GM19043 (cell line): Measurements from ENCODE around the gene RAPGEF6.
A peak's percentile ranks its signal among the peaks of the same experiment; 100 is the strongest.
"Not testable (repeated sequence)": the region's sequence is repeated elsewhere in the genome, so short reads cannot be mapped to it uniquely, and the experiment has no call there.

Source experiments
- ATAC-seq: cut with Tn5 transposase; IDR thresholded peaks from one replicate; pipeline ENCODE4 v1.9.1; 2021; ENCODE audit warnings: low read depth; ENCODE audit not compliant: unreplicated experiment

Gene RAPGEF6

DNA sequence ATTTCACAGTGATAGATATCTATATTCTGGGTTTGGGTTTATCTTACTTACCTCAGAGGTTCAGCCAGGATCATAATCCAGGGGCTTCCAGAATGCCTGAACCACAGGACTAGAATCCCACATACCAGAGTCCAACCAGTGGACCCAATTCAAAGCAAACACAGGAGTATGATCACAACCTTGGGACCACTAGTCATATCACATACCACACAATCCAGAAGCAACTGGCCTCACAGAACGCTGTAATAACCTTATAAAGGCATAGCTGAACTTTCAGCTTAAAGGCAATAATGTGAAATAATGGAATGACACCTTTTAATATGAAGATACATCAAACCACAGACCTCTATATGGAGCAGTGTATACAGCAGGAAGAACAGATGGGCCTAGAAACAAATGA lies 25.3 kb downstream of the RAPGEF6 start:
- no peak for ATAC-seq

DNA sequence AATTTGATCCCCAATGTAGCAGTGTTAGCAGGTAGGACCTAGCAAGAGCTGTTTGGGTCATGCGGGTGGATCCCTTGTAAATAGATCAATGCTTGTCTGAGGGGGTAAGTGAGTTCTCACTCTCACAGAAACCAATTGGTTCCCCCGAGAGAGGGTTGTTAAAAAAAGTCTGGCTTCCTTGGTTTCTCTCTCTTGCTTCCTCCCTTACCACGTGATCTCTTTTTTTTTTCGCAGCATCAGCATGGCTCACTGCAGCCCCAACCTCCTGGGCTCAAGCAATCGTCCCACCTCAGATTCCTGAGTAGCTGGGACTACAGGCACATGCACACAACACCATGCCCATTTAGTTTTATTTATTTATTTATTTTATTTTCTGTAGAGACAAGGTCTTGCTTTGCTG lies 26.4 kb downstream of the RAPGEF6 start:
- no peak for ATAC-seq

DNA sequence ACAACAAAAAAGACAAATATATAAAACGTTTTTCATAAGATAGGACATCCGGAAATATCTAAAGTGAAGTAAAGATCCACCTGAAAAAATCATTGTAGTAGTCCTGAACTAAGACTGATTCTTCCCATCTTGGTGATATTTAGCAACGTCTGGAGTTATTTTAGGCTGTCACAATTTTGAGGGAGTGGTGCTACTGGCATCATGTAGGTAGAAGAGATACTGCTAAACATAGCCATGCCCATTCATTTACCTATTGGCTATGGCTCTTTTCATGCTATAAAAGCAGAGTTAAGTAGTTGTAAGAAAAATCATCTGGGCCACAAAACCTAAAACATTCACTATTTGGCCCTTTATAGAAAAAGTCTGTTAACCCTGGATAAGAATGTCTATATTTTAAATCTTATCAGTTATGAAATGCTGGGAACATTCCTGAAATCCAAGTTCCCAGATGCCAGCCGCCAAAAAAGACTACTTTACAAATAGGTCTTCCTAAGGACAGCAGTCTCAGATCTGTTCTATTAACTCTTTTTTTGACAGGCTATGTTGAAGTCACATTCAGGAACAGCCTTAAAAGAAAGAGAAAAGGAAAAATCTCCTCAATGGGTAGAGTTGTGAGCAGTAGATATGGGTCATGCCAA lies 27.0 kb downstream of the RAPGEF6 start:
- no peak for ATAC-seq

DNA sequence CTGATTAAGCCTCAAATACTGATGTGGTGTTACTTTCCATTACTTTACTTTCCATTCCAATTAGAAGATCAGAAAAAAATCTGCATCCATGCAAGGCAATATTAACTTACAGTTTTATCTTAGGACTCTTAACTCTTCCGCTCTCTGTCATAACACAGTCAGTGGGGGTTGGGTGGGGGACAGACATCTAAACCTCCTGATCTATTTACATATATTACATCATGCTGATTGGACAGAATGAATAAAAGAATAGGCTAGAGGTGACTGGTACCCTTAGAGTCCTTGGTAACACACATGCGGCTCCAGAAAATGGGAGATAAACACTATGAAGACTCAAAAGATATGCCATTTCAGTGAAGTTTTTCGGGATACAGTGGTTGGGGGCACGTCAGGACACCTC lies 27.6 kb downstream of the RAPGEF6 start:
- no peak for ATAC-seq

DNA sequence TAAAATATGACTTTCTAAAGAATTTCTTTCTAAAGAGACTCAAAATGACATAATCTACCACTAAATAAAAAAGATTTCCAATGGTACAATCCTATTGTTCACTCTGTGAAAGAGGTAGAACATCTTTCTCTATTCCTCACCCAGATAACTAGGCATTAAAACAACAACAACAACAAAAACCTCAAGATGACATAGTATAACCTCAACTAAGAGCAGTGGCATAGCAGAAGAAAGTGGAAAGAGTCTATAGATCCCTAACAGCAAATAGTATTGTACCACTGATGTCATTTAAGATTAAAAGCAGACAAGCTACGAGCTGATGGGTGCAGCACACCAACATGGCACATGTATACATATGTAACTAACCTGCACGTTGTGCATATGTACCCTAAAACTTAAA lies 29.9 kb downstream of the RAPGEF6 start:
- ATAC-seq, result no peak

DNA sequence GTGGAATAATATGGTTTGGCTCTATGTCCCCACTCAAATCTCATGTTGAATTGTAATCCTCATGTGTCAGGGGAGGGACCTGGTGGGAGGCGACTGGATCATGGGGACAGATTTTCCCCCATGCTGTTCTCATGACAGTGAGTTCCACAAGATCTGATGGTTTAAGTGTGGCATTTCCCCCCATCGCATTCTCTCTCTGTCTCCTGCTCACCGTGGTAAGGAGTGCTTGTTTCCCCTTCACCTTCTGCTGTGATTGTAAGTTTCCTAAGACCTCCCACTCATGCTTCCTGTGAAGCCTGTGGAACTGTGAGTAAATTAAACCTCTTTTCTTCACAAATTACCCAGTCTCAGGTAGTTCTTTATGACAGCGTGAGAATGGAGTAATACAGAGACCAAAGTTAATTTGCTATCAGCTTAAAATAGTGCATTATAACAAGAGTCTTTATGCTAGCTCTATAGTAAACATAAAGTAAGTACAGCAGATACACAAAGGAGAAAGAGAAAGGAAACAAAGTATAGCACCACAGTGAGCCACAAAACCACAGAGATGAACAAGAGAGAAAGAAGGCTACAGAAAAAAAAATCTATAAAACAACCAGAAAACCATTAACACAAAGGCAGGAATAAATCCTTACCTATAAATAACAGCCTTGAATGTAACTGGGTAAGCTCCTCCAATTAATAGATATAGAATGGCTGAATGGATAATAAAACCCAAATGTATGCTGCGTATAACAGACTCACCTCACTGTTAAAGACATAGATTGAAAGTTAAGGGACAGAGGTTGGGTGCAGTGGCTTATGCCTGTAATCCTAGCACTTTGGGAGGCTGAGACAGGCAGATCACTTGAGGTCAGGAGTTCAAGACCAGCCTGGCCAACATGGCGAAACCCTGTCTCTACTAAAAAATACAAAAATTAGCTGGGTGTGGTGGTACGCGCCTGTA lies 39.7 kb downstream of the RAPGEF6 start:
- ATAC-seq, result peak; percentile 74

DNA sequence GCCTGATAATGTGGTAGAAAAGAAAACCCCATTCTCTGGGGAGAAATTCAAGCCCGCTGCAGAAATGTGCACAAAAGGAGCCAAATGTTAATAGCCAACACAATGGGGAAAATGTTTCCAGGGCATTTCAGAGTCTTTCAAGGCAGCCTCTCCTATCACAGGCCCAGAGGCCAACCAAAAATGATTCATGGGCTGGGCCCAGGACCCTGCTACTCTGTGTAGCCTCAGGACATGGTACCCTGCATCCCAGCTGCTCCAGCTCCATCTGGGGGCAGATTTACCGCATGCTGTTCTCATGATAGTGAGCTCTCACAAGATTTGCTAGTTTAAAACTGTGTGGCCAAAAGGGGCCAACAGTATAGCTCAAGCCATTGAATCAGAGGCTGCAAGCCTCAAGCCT lies 41.1 kb downstream of the RAPGEF6 start:
- ATAC-seq, result no peak

DNA sequence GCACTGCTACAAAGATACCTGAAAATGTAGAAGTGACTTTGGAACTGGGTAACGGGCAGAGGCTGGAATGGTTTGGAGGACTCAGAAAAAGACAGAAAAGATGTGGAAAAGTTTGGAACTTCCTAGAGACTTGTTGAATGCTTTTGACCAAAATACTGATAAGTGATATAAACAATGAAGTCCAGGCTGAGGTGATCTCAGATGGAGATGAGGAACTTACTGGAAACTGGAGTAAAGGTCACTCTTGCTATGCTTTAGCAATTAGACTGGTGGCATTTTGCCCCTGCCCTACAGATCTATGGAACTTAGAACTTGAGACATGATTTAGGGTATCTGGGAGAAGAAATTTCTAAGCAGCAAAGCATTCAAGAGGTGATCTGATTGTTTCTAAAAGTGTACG lies 41.6 kb downstream of the RAPGEF6 start:
- not testable (repeated sequence) for ATAC-seq

DNA sequence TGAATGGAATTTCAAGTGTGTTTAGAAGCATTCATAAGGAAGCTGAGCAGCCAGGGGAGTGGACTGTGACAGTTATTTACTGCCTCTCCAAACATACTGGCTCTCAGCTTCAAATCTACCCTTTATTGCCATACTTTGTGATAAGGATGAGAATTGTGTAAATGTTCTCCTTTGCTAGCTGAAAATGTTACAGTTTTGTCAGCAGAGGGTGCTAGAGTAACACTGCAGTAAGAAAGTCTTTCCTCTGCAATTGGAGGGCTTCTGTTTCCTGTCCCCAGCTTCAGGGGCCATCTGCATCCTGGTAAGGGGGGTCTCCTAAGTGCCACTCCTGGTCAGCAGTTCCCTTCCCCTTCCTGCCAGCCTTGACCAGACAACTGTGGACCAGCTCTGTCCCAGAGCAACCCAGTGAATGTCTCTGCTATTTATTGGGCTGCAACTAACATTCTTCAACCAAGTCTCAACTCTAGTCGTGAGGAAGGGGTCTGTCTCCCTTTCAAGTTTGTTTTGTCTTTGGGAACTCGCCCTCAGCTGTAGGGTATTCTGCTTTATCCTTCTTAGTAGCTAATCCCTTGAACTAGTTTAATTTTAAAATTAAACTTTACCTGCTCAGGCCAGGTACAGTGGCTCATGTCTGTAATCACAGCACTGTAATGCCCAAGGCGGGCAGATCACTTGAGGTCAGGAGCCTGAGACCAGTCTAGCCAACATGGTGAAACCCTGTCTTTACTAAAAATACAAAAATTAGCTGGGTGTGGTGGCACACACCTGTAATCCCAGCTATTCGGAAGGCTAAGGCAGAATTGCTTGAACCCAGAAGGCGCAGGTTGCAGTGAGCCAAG lies 45.3 kb downstream of the RAPGEF6 start:
- ATAC-seq, result no peak

DNA sequence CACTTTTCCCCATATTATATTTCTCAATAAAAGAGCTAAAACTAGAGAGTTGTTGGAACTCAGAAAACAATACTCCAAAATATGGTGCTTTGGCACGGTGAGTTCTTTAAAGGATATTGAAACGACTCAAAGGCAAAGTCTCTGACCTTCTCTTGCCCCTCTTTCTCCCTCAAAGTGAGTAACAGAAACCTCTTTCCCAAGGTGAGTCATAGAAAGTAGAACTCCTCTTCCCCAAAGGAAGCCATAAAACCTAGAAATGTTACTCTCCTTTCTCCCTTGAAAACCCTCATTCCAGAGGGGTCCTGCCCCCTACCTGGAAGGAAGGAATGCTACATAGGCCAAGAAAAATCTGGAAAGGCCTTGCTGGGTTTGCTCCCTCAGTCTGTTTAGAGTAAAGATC lies 47.5 kb downstream of the RAPGEF6 start:
- no peak for ATAC-seq

DNA sequence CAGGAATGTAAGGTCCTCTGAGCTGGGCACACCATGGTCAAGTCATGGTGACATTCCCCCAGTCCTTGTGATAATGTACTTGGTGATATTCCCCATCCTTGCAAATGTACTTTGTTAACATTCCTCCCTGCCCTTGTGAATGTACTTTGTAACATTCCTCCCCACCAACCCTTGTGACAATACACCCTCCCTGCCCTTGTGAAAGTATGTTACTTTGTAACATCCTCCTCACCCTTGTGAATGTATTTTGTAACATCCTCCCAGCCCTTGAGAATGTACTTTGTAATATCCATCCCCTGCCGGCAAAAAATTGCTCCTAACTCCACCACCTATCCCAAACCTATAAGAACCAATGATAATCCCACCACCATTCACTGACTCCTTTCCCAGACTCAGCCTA lies 53.3 kb downstream of the RAPGEF6 start:
- no peak for ATAC-seq

DNA sequence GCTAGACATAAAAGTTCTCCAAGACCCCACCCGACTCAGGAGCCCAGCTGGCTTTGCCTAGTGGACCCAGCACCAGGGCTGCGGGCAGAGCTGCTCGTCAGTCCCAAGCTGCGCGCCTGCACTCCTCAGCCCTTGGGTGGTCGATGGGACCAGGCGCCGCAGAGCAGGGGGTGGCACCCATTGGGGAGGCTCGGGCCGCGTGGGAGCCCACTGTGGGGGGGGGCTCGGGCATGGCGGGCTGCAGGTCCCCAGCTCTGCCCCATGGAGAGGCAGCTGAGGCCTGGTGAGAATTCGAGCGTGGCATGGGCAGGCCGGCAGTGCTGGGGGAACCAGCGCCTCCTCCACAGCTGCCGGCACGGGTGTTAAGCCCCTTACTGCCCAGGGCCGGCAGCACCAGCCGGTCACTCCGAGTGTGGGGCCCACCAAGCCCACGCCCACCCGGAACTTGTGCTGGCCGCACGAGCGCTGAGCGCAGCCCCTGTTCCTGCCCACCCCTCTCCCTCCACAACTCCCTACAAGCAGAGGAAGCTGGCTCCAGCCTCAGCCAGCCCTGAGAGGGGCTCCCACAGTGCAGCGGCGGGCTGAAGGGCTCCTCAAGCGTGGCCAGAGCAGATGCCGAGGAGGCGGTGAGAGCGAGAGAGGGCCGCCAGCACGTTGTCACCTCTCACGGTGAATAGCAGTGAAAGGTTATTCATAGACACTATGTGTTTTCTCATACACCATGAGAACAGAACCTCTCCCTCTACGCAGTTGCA lies 54.9 kb downstream of the RAPGEF6 start:
- no peak for ATAC-seq

DNA sequence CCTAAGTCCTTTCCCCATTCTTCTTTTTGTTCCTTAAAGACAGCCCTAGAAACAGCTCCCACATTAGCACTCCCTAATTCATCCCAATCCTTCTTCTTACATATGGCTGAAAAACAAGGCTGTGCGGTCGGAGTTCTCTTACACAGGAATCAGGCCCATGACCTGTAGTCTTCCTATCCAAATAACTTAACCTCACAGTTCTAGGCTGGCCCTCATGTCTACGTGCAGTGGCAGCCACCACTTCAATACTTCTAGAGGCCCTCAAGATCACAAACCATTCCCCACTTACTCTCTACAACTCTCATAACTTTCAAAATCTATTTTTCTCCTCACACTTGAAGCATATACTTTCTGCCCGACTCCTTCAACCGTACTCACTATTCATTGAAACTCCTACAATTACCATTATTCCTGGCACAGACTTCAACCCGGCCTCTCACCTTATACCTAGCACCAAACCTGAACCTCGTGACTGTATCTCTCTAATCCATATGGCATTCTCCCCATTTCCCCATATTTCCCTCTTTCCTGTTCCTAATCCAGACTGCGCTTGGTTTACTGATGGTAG lies 59.3 kb downstream of the RAPGEF6 start:
- no peak for ATAC-seq

DNA sequence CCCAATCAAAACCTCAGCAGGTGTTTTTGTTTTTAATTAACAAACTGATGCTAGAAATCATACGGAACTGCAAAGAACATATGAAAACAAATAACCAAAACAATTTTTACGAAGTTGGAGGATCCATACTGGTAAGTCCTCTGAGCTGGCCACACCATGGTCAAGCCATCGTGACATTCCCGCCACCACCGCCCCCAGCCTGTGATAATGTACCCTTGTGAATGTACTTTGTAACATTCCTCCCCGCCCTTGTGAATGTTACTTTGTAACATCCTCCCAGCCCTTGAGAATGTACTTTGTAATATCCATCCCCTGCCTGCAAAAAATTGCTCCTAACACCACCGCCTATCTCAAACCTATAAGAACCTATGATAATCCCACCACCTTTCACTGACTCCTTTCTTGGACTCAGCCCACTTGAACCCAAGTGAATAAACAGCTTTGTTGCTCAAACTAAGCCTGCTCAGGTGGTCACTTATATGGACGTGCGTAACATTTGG lies 63.3 kb downstream of the RAPGEF6 start:
- no peak for ATAC-seq

DNA sequence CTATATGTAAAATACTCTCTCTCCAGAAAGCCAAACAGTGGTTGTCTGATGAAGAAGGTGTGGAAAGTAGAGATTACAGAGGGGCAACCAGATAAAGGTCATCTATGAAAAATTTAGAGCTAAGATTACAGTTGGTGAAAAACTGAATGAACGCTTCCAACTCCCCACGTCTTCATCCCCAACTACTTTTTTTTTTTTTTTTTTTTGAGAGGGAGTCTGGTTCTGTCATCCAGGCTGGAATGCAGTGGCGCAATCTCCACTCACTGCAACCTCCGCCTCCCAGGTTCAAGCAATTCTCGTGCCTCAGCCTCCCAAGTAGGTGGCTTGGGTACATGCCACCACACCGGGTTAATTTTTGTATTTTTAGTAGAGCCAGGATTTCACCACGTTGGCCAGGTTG lies 64.3 kb downstream of the RAPGEF6 start:
- ATAC-seq, result no peak

DNA sequence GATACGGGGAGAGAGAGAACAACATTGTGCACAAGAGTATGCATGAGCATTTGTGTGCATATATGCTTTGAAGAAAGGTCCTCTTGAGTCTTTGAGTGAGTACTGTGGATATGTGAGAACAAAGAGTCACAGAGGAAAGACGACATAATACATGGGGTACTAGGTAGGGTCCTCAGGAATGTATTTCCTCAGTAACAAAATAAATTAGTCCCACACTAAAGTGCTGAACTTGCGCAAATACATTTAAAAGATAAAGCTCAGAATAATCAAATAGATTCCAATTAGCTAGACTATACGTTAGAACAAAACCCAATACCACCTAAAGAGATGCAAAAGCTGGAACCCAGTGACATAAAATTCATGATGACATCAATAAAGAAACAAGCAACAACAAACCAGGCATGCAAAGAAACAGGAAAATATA lies 70.8 kb downstream of the RAPGEF6 start:
- ATAC-seq, result no peak

DNA sequence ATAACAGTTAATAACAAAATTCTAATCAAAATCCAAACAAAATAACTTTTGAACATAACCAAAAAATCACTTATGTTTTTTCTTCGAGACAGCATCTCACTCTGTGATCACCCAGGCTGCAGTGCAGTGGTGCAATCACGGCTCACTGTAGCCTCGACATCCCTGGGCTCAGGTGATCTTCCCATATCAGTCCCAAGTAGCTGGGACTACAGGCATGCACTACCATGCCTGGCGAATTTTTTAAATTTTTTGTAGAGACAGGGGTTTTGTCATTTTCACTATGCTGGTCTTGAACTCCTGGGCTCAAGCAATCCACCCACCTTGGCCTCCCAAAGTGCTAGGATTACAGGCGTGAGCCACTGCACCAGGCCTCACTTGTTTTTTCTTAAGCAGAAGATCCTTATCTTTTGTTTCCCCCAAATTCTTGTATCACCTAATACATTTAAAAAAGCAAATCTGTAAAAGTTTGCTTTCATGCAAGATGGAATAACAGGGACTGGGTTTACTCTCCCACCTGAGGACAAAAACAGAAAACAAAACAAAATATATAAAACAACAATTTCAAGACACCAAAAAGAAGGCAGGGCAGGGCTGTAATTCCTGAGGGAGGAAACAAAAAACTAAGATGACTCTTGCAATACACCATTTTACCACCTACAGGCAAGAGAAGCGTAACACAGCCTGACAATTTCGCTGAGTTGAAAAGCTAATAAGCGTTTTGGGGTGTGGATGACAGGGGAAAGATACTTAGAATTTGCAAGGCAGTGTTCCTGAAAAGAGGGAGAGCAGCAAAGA lies 71.4 kb downstream of the RAPGEF6 start:
- ATAC-seq, result no peak

DNA sequence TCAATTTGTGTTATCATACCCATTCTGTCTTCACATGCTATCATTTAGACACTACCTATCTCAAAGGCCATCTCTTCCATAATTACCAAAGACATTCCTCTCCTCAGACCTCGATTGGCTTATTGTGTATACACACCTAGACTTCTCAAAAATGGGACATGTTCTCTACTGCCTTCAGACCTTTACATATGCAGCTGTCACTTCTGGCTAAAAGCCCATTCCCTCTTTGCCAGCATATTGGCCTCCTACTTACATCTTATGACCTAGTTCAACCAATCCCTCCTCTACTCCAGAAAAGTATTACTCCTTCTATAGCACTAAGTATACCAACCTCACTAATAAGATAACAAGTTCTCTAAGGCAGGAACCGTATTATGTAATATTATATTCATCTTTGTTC lies 84.4 kb downstream of the RAPGEF6 start:
- no peak for ATAC-seq

DNA sequence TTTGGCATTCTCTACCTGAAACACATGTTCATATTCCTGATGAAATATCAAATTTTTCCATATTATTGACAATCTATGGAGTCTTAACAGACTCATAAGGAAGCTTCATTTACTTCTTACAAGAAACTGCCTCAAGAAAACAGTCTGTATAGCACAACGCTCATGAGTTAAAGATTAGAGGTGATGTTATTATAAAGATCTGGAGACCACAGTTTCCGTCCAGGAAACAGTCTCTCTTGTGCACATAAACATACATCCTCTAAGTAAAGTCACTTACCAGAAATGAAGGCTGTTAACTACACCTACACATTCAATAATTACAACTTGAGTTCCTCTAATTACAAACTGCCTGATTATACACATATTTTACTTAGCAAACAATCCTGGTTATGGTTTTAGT lies 86.9 kb downstream of the RAPGEF6 start:
- peak; percentile 61 for ATAC-seq
